Measurements from ENCODE around the gene CSMD2.

DNA sequence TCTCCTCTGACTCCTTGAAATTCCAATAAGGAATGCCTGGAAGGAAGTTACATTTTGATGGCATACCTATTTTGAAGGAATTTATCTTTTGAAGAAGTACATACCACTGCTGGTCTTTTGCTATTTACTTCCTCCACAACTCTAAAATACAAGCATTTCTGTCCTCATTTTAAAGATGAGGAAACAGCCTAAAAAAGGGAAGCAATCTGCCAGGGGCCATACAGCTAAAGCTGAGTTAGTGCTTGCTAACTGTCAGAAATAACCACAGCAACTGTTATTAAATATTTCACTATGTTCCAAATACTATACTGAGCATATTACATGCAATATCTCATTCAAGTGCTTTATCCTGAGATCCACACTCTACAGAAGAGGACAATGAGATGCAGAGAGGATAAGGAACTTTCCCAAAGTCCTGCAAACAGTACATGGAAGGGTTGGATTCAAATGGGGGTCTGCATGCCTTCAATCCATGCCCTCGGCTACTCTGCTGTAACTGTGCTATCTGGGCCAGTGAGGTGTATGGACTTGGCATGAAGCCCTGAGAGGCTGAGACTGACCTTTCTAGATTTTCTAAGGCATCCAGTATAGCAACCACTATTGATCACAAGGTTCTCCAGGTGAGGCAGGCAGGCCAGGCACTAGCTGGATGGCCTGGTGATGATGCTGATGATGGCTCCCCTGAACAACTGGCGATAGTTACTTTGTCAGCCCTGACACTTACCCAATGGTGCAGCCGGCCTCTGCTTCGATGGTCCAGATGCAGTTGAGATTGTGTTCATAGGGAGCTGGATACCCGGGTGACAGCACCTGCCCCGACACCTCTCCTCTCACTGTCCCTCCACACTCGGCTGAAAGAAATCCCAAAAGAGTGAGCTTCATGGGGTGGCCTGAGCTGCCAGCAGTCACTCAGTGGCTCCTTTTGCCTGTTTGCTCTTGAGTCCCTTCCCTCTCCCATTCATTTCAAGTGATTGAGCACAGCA, 472.5 kb downstream of the CSMD2 start:
- TF ChIP-seq POLR2AphosphoS5 (IDR thresholded peaks at IDR 0.05; ENCODE audit: low read depth, low read length) (no peak), POLR2A (IDR thresholded peaks at IDR 0.05; ENCODE audit: low read depth, low read length) (no peak)

Measured in GM12892 (cell line).